Prostate gland (tissue), 2 donors: ENCODE data around the gene BICD1.

Experiments
- CTCF ChIP-seq, 4 experiments: fragments of 200-600 bp in 2 of 4; fragments of 450-650 bp in 2 of 4; sonication (generic) in 2 of 4; IDR thresholded peaks; 1 replicate in 3 of 4; 2 replicates in 1 of 4; pipeline ENCODE4 v1.5.1; 2016 to 2019; ENCODE audit warnings: antibody characterized with exemption in 4 of 4, mild to moderate bottlenecking in 2 of 4, moderate library complexity in 2 of 4
- POLR2A ChIP-seq: fragments of 450-650 bp; IDR thresholded peaks from one replicate; pipeline ENCODE4 v1.6.1; 2016; ENCODE audit warnings: antibody characterized with exemption, mild to moderate bottlenecking
- POLR2AphosphoS5 ChIP-seq: sonication (generic); formaldehyde crosslinking; IDR thresholded peaks from one replicate; pipeline ENCODE4 v1.6.1; 2017; ENCODE audit warnings: antibody characterized with exemption

GRCh38 chr12:32367381-32367780 lies 260.7 kb downstream of the BICD1 start:
- TF ChIP-seq POLR2AphosphoS5, result no peak
- TF ChIP-seq CTCF (IDR thresholded peaks at IDR 0.05), result no peak
- no peak for TF ChIP-seq POLR2A
